CD4-positive, alpha-beta T cell treated with Interleukin-4 for 4 hours (primary cell): ENCODE results near the gene ZFC3H1.

Source experiments
- DNase-seq: peaks from one replicate; pipeline ENCODE4 v3.0.0-alpha.2; 2020

The ZFC3H1 gene

GRCh38 chr12:71671311-71671710 lies 7.7 kb upstream of the ZFC3H1 start:
- no peak for DNase-seq

- no peak for DNase-seq
These were observed 2.6 kb upstream of the ZFC3H1 start for GRCh38 chr12:71666259-71666658.

- DNase-seq: no peak
These were observed 1.4 kb upstream of the ZFC3H1 start for GRCh38 chr12:71665090-71665463.

- DNase-seq: no peak
These were observed 902 bp upstream of the ZFC3H1 start for GRCh38 chr12:71664411-71665089.

GRCh38 chr12:71662849-71663560 lies 643 bp downstream of the ZFC3H1 start:
- peak; percentile 86 for DNase-seq

- DNase-seq: no peak
These were observed 1.6 kb downstream of the ZFC3H1 start for GRCh38 chr12:71661977-71662530.

GRCh38 chr12:71656740-71657139 lies 6.9 kb downstream of the ZFC3H1 start:
- no peak for DNase-seq

- DNase-seq: no peak
These were observed 7.7 kb downstream of the ZFC3H1 start for GRCh38 chr12:71655907-71656306.

GRCh38 chr12:71655495-71655894 lies 8.2 kb downstream of the ZFC3H1 start:
- DNase-seq: peak; percentile 35

- DNase-seq: no peak
These were observed 9.4 kb downstream of the ZFC3H1 start for GRCh38 chr12:71654200-71654599.

GRCh38 chr12:71653137-71653536 lies 10.5 kb downstream of the ZFC3H1 start:
- DNase-seq: no peak

- no peak for DNase-seq
These were observed 11.0 kb downstream of the ZFC3H1 start for GRCh38 chr12:71652656-71653055.

GRCh38 chr12:71649401-71649800 lies 14.2 kb downstream of the ZFC3H1 start:
- DNase-seq: no peak

- DNase-seq: no peak
These were observed 15.1 kb downstream of the ZFC3H1 start for GRCh38 chr12:71648537-71648936.

GRCh38 chr12:71646512-71646911 lies 17.1 kb downstream of the ZFC3H1 start:
- no peak for DNase-seq

- no peak for DNase-seq
These were observed 18.4 kb downstream of the ZFC3H1 start for GRCh38 chr12:71645268-71645667.

GRCh38 chr12:71642264-71642663 lies 21.4 kb downstream of the ZFC3H1 start:
- no peak for DNase-seq

GRCh38 chr12:71641390-71641789 lies 22.3 kb downstream of the ZFC3H1 start:
- no peak for DNase-seq

- no peak for DNase-seq
These were observed 23.3 kb downstream of the ZFC3H1 start for GRCh38 chr12:71640316-71640715.

- peak; percentile 4 for DNase-seq
These were observed 24.3 kb downstream of the ZFC3H1 start for GRCh38 chr12:71639341-71639760.

GRCh38 chr12:71638499-71638898 lies 25.1 kb downstream of the ZFC3H1 start:
- DNase-seq: no peak

GRCh38 chr12:71636704-71637115 lies 26.9 kb downstream of the ZFC3H1 start:
- DNase-seq: peak; percentile 67

- DNase-seq: no peak
These were observed 36.1 kb downstream of the ZFC3H1 start for GRCh38 chr12:71627438-71628002.

- no peak for DNase-seq
These were observed 36.9 kb downstream of the ZFC3H1 start for GRCh38 chr12:71626768-71627167.
